NT2/D1 (cell line): ENCODE data around the gene KIF16B.

ENCODE experiments used
- YY1 ChIP-seq: IDR thresholded peaks from 2 replicates; pipeline ENCODE4 v1.6.1; 2011; ENCODE audit not compliant: insufficient read length, insufficient read depth
- ZNF274 ChIP-seq: IDR thresholded peaks from 2 replicates; pipeline ENCODE4 v1.6.1; 2011; ENCODE audit warnings: mild to moderate bottlenecking, low read depth, low read length

- TF ChIP-seq YY1 = no peak
- TF ChIP-seq ZNF274 = no peak
Measured at GRCh38 chr20:16574656-16575355, 1.6 kb upstream of the KIF16B start.
